ENCODE measurements around the gene PLEKHA4. TPM values are rescaled to one million over a fixed set of nuclear protein-coding genes. Genes with fewer than 3 reads are reported as not detected.

Gene PLEKHA4
- total and polyA plus RNA-seq, 4 donors: 4.4 to 17.2 (median 6.3) TPM

DNA sequence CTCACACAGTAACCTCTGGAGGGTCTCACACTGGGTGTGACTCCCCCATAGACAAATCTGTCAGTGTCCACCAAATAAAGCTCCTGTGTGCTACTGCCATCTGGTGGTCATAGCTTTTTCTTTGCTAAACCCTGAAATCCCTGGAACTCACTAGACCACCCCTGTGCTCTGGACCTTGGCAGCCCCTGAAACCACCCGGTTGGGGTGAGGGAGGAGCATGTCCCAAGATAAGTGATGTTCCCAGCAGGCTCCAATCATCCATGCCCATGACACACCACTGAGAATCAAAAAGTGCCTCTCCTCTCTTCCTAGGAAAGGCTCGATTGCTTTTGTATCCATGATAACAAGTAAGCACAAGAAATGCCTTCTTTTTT lies 25.6 kb downstream of the PLEKHA4 start (continued):
- TF ChIP-seq, protein P1, sequence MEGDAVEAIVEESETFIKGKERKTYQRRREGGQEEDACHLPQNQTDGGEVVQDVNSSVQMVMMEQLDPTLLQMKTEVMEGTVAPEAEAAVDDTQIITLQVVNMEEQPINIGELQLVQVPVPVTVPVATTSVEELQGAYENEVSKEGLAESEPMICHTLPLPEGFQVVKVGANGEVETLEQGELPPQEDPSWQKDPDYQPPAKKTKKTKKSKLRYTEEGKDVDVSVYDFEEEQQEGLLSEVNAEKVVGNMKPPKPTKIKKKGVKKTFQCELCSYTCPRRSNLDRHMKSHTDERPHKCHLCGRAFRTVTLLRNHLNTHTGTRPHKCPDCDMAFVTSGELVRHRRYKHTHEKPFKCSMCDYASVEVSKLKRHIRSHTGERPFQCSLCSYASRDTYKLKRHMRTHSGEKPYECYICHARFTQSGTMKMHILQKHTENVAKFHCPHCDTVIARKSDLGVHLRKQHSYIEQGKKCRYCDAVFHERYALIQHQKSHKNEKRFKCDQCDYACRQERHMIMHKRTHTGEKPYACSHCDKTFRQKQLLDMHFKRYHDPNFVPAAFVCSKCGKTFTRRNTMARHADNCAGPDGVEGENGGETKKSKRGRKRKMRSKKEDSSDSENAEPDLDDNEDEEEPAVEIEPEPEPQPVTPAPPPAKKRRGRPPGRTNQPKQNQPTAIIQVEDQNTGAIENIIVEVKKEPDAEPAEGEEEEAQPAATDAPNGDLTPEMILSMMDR (IDR thresholded peaks at IDR 0.05; ENCODE audit: low read depth, low read length, missing input control): peak; percentile 58
- TF ChIP-seq JUND (IDR thresholded peaks at IDR 0.05) (no peak), YY1 (IDR thresholded peaks at IDR 0.05) (no peak)

DNA sequence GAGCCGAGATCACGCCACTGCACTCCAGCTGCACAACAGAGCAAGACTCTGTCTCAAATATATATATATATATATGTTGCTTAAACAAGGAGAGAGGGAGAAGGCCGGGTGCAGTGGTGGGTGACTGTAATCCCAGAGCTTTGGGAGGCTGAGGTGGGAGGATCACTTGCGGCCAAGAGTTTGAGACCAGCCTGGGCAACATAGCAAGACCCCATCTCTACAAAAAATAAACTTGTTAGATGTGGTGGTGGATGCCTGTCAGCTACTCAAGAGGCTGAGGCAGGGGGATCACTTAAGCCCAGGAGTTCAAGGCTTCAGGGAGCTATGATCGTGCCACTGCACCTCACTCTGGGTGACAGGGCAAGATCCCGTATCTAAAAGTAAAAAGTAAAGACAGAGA lies 26.8 kb downstream of the PLEKHA4 start:
- DNase-seq (ENCODE audit: low spot score): no peak
- no peaks in the 10 kb centered on the region for H3K27me3 ChIP-seq (ENCODE audit: control insufficient read depth in 4 of 4, insufficient read depth in 4 of 4, low read length in 3 of 4)

DNA sequence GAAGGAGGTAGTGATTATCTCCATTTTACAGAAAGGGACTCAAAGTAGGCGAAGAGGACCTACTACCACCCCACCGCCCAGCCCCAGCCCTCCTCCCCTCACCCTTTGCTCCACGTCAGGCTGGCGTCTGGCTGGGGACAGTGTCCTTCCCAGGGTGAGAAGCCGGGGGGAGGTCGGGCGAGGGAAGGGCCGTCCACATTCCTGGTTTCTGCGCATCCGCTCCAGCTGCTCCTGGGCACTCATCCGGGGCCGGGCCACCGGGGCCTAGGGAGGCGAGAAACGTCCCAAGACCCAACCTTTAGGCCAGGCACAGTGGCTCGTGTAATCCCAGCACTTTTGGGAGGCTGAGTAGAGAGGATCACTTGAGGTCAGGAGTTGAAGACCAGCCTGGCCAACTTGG lies 27.4 kb downstream of the PLEKHA4 start:
- peaks cover 5 to 13% (median 8%) of the 10 kb centered on the region in 4 donors for H3K4me1 ChIP-seq (ENCODE audit: control insufficient read depth in 4 of 4, insufficient read depth in 4 of 4, low read length in 3 of 4)
- no peak for DNase-seq (ENCODE audit: low spot score)
- no peak overlapping the region for H3K4me3 ChIP-seq (ENCODE audit: low read depth in 1 of 3, low read length in 3 of 3)
- peaks cover 3 to 13% (median 8%) of the 10 kb centered on the region in 4 donors for H3K36me3 ChIP-seq (ENCODE audit: control insufficient read depth in 4 of 4, insufficient read depth in 3 of 4, low read depth in 1 of 4, low read length in 3 of 4)
- 93% methylated on average over 16 of the region's 16 CpGs for WGBS
- H3K27me3 ChIP-seq (ENCODE audit: control insufficient read depth in 4 of 4, insufficient read depth in 4 of 4, low read length in 3 of 4): no peaks in the 10 kb centered on the region
- no peak for TF ChIP-seq TAF1 (conservative IDR thresholded peaks at IDR 0.05)
- TF ChIP-seq, protein P1 (IDR thresholded peaks at IDR 0.05; ENCODE audit: low read depth, low read length, missing input control): no peak
- no peaks in the 10 kb centered on the region for H3K9me3 ChIP-seq (ENCODE audit: control insufficient read depth in 4 of 4, low read length in 3 of 4)
- no peak overlapping the region for H3K27ac ChIP-seq (ENCODE audit: low read depth in 1 of 2, low read length in 2 of 2)
- H3K9ac ChIP-seq (ENCODE audit: low read depth in 1 of 2, low read length in 2 of 2): no peak overlapping the region

More for the DNA sequence above, 26.8 kb downstream of the PLEKHA4 start:
- Histone ChIP-seq H3K36me3 (ENCODE audit: control insufficient read depth in 4 of 4, insufficient read depth in 3 of 4, low read depth in 1 of 4, low read length in 3 of 4) (peaks cover 3 to 15% (median 9%) of the 10 kb centered on the region in 4 donors), H3K9ac (ENCODE audit: low read depth in 1 of 2, low read length in 2 of 2) (no peak overlapping the region), H3K4me3 (ENCODE audit: low read depth in 1 of 3, low read length in 3 of 3) (no peak overlapping the region), H3K9me3 (ENCODE audit: control insufficient read depth in 4 of 4, low read length in 3 of 4) (no peaks in the 10 kb centered on the region), H3K27ac (ENCODE audit: low read depth in 1 of 2, low read length in 2 of 2) (no peak overlapping the region), H3K4me1 (ENCODE audit: control insufficient read depth in 4 of 4, insufficient read depth in 4 of 4, low read length in 3 of 4) (peaks cover 3 to 8% (median 6%) of the 10 kb centered on the region in 4 donors)
- 94% methylated on average over 6 of the region's 6 CpGs for WGBS
- TF ChIP-seq EGR1 (IDR thresholded peaks at IDR 0.05; ENCODE audit: low read depth in 2 of 2) (no peak), GABPA (IDR thresholded peaks at IDR 0.05 in 1 of 2, conservative IDR thresholded peaks at IDR 0.05 in 1 of 2) (no peak), HNF4A (conservative IDR thresholded peaks at IDR 0.05) (no peak), FOXA1 (IDR thresholded peaks at IDR 0.05) (no peak), JUND (IDR thresholded peaks at IDR 0.05) (no peak), RAD21 (IDR thresholded peaks at IDR 0.05) (no peak), YY1 (IDR thresholded peaks at IDR 0.05) (no peak), RXRA (IDR thresholded peaks at IDR 0.05) (no peak)
- TF ChIP-seq, protein P2, sequence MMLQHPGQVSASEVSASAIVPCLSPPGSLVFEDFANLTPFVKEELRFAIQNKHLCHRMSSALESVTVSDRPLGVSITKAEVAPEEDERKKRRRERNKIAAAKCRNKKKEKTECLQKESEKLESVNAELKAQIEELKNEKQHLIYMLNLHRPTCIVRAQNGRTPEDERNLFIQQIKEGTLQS (IDR thresholded peaks at IDR 0.05): no peak
- TF ChIP-seq, protein P3, sequence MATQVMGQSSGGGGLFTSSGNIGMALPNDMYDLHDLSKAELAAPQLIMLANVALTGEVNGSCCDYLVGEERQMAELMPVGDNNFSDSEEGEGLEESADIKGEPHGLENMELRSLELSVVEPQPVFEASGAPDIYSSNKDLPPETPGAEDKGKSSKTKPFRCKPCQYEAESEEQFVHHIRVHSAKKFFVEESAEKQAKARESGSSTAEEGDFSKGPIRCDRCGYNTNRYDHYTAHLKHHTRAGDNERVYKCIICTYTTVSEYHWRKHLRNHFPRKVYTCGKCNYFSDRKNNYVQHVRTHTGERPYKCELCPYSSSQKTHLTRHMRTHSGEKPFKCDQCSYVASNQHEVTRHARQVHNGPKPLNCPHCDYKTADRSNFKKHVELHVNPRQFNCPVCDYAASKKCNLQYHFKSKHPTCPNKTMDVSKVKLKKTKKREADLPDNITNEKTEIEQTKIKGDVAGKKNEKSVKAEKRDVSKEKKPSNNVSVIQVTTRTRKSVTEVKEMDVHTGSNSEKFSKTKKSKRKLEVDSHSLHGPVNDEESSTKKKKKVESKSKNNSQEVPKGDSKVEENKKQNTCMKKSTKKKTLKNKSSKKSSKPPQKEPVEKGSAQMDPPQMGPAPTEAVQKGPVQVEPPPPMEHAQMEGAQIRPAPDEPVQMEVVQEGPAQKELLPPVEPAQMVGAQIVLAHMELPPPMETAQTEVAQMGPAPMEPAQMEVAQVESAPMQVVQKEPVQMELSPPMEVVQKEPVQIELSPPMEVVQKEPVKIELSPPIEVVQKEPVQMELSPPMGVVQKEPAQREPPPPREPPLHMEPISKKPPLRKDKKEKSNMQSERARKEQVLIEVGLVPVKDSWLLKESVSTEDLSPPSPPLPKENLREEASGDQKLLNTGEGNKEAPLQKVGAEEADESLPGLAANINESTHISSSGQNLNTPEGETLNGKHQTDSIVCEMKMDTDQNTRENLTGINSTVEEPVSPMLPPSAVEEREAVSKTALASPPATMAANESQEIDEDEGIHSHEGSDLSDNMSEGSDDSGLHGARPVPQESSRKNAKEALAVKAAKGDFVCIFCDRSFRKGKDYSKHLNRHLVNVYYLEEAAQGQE (IDR thresholded peaks at IDR 0.05): no peak
- TF ChIP-seq, protein P1 (IDR thresholded peaks at IDR 0.05; ENCODE audit: low read depth, low read length, missing input control): no peak

All from liver (tissue), 9 donors.